ENCODE data around the gene EPHA4. TPM values are rescaled to one million over a fixed set of nuclear protein-coding genes. Genes with fewer than 3 reads are reported as not detected.

The EPHA4 gene
- total RNA-seq, 2 experiments from 2014 or later = 0.23 TPM; not detected in 1

DNA sequence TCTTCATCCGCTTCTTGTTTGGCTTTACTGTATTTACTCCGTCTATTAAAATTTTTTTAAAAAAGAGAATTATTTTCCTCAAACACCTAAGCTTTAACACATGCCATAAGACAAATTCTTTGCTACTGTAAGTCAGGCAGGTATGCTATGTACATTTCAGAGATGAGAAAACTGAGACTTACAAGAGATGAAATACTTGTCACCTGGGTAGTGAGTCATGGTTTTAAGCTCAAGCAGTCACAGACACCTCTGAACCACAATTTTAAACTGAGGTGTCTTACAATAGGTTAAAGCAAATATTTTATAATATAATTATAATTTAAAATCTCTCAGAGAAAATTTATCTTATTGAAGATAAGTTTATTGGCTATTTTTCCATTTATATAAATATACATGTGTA lies 126.0 kb downstream of the EPHA4 start:
- TF ChIP-seq, protein P1, sequence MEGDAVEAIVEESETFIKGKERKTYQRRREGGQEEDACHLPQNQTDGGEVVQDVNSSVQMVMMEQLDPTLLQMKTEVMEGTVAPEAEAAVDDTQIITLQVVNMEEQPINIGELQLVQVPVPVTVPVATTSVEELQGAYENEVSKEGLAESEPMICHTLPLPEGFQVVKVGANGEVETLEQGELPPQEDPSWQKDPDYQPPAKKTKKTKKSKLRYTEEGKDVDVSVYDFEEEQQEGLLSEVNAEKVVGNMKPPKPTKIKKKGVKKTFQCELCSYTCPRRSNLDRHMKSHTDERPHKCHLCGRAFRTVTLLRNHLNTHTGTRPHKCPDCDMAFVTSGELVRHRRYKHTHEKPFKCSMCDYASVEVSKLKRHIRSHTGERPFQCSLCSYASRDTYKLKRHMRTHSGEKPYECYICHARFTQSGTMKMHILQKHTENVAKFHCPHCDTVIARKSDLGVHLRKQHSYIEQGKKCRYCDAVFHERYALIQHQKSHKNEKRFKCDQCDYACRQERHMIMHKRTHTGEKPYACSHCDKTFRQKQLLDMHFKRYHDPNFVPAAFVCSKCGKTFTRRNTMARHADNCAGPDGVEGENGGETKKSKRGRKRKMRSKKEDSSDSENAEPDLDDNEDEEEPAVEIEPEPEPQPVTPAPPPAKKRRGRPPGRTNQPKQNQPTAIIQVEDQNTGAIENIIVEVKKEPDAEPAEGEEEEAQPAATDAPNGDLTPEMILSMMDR (conservative IDR thresholded peaks at IDR 0.05; ENCODE audit: low read length) = no peak
- no peak for TF ChIP-seq EZH2phosphoT487 (IDR thresholded peaks at IDR 0.05; ENCODE audit: borderline replicate concordance, low read depth, low read length)
- Histone ChIP-seq H2AFZ (ENCODE audit: low read length) (no peak overlapping the region), H3K4me2 (ENCODE audit: low read length) (no peak overlapping the region), H3K4me1 (ENCODE audit: insufficient read depth, low read length, poor library complexity, severe bottlenecking) (no peaks in the 10 kb centered on the region), H4K20me1 (ENCODE audit: insufficient read depth, low read length) (no peaks in the 10 kb centered on the region), H3K27ac (ENCODE audit: low read depth, low read length, poor library complexity, severe bottlenecking) (no peak overlapping the region), H3K9me3 (ENCODE audit: low read length) (no peaks in the 10 kb centered on the region), H3K79me2 (ENCODE audit: insufficient read depth, low read depth, low read length) (no peaks in the 10 kb centered on the region), H3K9me2 (ENCODE audit: insufficient read depth, low read length) (no peaks in the 10 kb centered on the region), H3K4me3 (ENCODE audit: low read depth, low read length, poor library complexity, severe bottlenecking) (no peak overlapping the region), H3K36me3 (ENCODE audit: insufficient read depth, low read length) (no peaks in the 10 kb centered on the region)
- ChIA-PET CTCF (ENCODE audit: unreplicated experiment) (no interaction called here), POLR2A (interaction anchor here (0.6 to 1.4 kb wide), 5 partner anchors 9 to 936 kb away, joined by 3 to 7 read pairs (median 3); no protein-coding TSS in a partner anchor)
- BruUV-seq (replicated peaks) = no TSS peak
- DNase-seq (ENCODE audit: low spot score) = no peak
- intact Hi-C loops (cut with micrococcal nuclease; ENCODE audit: unreplicated experiment) = no loop called here

DNA sequence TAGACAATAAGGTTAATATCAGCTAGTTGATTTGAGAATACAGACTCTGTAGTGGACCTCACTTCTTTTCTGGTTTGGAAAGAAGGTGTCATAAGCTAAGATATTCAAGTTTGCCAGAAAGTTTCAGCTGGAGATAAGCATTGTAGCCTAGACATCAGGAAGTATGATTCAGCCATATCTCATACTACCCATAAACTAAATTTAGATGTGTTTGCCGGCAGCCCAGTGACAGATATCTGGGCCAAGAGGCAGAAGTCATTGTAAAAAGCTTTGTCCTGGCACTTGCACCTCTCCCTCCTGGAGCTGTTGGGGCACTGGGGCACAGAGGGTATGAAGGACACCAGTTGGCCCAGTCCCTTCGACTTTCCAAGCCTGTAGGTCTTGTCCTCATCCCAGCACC lies 128.0 kb downstream of the EPHA4 start:
- no peak overlapping the region for H3K27ac ChIP-seq (ENCODE audit: low read depth, low read length, poor library complexity, severe bottlenecking)
- H3K79me2 ChIP-seq (ENCODE audit: insufficient read depth, low read depth, low read length) = no peaks in the 10 kb centered on the region
- DNase-seq (ENCODE audit: low spot score) = no peak
- TF ChIP-seq, protein P1 (conservative IDR thresholded peaks at IDR 0.05; ENCODE audit: low read length) = no peak
- TF ChIP-seq EZH2phosphoT487 (IDR thresholded peaks at IDR 0.05; ENCODE audit: borderline replicate concordance, low read depth, low read length) = no peak
- H3K4me3 ChIP-seq (ENCODE audit: low read depth, low read length, poor library complexity, severe bottlenecking) = no peak overlapping the region
- H3K9me2 ChIP-seq (ENCODE audit: insufficient read depth, low read length) = no peaks in the 10 kb centered on the region
- ChIA-PET POLR2A (interaction anchor here (0.6 to 1.4 kb wide), 5 partner anchors 10 to 400 kb away, joined by 3 to 6 read pairs (median 5); no protein-coding TSS in a partner anchor), CTCF (ENCODE audit: unreplicated experiment) (no interaction called here)
- no peak overlapping the region for H3K4me2 ChIP-seq (ENCODE audit: low read length)
- no TSS peak for BruUV-seq (replicated peaks)
- no peaks in the 10 kb centered on the region for H3K36me3 ChIP-seq (ENCODE audit: insufficient read depth, low read length)
- no peaks in the 10 kb centered on the region for H3K4me1 ChIP-seq (ENCODE audit: insufficient read depth, low read length, poor library complexity, severe bottlenecking)
- H4K20me1 ChIP-seq (ENCODE audit: insufficient read depth, low read length) = no peaks in the 10 kb centered on the region
- intact Hi-C loops (cut with micrococcal nuclease; ENCODE audit: unreplicated experiment) = no loop called here
- no peak overlapping the region for H2AFZ ChIP-seq (ENCODE audit: low read length)
- H3K9me3 ChIP-seq (ENCODE audit: low read length) = no peaks in the 10 kb centered on the region

DNA sequence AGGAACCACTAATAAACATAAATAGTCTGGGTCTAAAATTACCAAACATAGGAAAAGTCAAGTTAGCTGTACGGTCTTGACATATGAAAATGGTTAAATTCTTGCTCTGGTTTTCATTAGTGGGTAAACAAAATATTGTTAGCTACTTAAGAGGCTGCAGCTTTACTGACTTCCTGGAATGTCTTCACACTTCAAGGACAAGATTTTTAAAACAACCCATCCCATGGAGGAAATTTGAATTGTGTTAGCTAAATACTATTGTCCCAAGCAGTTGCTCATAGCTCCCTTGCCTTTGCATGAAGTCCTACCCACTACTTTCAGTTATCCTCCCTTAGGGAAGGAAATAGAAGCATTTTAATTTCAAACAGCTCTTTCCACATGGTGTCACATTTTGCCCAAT lies 128.5 kb downstream of the EPHA4 start:
- Histone ChIP-seq H3K4me2 (ENCODE audit: low read length) (no peak overlapping the region), H3K27ac (ENCODE audit: low read depth, low read length, poor library complexity, severe bottlenecking) (no peak overlapping the region), H3K4me1 (ENCODE audit: insufficient read depth, low read length, poor library complexity, severe bottlenecking) (no peaks in the 10 kb centered on the region), H3K9me3 (ENCODE audit: low read length) (no peaks in the 10 kb centered on the region), H3K4me3 (ENCODE audit: low read depth, low read length, poor library complexity, severe bottlenecking) (no peak overlapping the region), H3K79me2 (ENCODE audit: insufficient read depth, low read depth, low read length) (no peaks in the 10 kb centered on the region), H4K20me1 (ENCODE audit: insufficient read depth, low read length) (no peaks in the 10 kb centered on the region), H2AFZ (ENCODE audit: low read length) (no peak overlapping the region), H3K36me3 (ENCODE audit: insufficient read depth, low read length) (no peaks in the 10 kb centered on the region), H3K9me2 (ENCODE audit: insufficient read depth, low read length) (no peaks in the 10 kb centered on the region)
- CTCF ChIA-PET (ENCODE audit: unreplicated experiment) = no interaction called here
- no TSS peak for BruUV-seq (replicated peaks)
- intact Hi-C loops (cut with micrococcal nuclease; ENCODE audit: unreplicated experiment) = no loop called here
- no peak for TF ChIP-seq EZH2phosphoT487 (IDR thresholded peaks at IDR 0.05; ENCODE audit: borderline replicate concordance, low read depth, low read length)
- TF ChIP-seq, protein P1 (conservative IDR thresholded peaks at IDR 0.05; ENCODE audit: low read length) = no peak
- POLR2A ChIA-PET = interaction anchor here (0.7 to 1.4 kb wide), 3 partner anchors 9 to 174 kb away, joined by 3 to 6 read pairs (median 5); no protein-coding TSS in a partner anchor
- no peak for DNase-seq (ENCODE audit: low spot score)
